Measurements from ENCODE around the gene TBC1D14.

DNA sequence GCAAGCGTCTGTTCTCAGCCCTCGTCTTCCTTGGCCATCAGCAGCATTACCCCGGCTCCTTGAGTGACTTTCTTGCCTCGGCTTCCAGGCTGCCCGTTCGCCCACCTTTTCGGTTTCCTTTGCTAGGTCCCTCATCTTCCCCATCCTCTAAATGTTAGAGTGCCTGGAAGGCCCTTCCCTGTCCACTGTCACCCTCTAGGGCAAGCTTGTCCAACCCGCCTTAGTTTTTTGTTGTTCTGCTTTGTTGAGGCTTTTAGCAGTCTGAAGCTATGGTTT lies 62.7 kb downstream of the TBC1D14 start:
- TF ChIP-seq, protein P1, sequence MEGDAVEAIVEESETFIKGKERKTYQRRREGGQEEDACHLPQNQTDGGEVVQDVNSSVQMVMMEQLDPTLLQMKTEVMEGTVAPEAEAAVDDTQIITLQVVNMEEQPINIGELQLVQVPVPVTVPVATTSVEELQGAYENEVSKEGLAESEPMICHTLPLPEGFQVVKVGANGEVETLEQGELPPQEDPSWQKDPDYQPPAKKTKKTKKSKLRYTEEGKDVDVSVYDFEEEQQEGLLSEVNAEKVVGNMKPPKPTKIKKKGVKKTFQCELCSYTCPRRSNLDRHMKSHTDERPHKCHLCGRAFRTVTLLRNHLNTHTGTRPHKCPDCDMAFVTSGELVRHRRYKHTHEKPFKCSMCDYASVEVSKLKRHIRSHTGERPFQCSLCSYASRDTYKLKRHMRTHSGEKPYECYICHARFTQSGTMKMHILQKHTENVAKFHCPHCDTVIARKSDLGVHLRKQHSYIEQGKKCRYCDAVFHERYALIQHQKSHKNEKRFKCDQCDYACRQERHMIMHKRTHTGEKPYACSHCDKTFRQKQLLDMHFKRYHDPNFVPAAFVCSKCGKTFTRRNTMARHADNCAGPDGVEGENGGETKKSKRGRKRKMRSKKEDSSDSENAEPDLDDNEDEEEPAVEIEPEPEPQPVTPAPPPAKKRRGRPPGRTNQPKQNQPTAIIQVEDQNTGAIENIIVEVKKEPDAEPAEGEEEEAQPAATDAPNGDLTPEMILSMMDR (IDR thresholded peaks at IDR 0.05) = no peak
- TF ChIP-seq, protein P2, sequence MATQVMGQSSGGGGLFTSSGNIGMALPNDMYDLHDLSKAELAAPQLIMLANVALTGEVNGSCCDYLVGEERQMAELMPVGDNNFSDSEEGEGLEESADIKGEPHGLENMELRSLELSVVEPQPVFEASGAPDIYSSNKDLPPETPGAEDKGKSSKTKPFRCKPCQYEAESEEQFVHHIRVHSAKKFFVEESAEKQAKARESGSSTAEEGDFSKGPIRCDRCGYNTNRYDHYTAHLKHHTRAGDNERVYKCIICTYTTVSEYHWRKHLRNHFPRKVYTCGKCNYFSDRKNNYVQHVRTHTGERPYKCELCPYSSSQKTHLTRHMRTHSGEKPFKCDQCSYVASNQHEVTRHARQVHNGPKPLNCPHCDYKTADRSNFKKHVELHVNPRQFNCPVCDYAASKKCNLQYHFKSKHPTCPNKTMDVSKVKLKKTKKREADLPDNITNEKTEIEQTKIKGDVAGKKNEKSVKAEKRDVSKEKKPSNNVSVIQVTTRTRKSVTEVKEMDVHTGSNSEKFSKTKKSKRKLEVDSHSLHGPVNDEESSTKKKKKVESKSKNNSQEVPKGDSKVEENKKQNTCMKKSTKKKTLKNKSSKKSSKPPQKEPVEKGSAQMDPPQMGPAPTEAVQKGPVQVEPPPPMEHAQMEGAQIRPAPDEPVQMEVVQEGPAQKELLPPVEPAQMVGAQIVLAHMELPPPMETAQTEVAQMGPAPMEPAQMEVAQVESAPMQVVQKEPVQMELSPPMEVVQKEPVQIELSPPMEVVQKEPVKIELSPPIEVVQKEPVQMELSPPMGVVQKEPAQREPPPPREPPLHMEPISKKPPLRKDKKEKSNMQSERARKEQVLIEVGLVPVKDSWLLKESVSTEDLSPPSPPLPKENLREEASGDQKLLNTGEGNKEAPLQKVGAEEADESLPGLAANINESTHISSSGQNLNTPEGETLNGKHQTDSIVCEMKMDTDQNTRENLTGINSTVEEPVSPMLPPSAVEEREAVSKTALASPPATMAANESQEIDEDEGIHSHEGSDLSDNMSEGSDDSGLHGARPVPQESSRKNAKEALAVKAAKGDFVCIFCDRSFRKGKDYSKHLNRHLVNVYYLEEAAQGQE (IDR thresholded peaks at IDR 0.05; ENCODE audit: insufficient read depth in 1 of 2, low read depth in 2 of 2, low read length in 1 of 2) = no peak
- TF ChIP-seq POLR2AphosphoS5 (IDR thresholded peaks at IDR 0.05; ENCODE audit: low read depth, low read length) = no peak
